GM21528 (cell line): ENCODE data around the gene RUNX2.

Experiments
- ATAC-seq: cut with Tn5 transposase; IDR thresholded peaks from one replicate; pipeline ENCODE4 v1.9.1; 2021; ENCODE audit warnings: mild to moderate bottlenecking, moderate library complexity; ENCODE audit not compliant: unreplicated experiment, low FRiP score

Gene RUNX2

DNA sequence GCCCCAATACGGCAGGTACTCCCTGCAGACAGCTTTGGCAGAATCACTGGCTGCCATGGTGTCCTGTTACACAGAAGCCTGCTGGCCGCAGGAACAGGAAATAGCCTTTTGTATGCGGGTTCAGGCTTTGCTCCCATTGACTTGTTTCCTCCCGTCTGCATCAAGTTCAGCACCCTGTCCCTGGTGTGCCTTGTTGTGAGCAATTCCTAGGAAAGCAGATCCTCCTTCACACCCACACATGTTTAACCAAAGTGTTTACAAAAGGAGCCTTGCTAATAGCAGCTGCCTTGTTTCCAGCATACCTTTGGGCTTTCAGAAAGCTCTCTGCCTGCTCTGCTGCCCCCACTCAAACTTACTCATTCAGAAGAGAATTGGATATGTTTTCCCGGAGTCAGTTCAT is 176.8 kb downstream of the RUNX2 start:
- ATAC-seq: no peak

- ATAC-seq: no peak
Measured at GRCh38 chr6:45505470-45505869, 177.3 kb downstream of the RUNX2 start.

DNA sequence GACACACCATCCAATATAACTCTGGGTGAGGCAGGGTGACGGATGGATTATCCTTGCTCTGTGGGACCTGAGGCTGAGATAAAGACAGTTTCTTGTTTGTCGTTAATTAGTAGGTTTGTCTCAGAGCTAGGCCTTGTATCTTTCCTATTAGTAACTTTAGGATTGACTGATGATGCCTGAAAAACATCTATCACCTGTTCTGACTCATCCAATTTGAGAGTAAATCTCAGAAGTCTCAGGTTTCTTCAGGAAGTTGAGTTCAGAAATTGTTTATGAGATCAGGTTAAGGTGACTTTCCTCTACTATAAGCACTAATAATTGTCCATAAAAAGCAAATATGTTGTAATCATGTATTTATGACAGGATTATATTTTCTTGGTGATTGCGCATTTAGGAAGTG is 179.1 kb downstream of the RUNX2 start:
- ATAC-seq: no peak

GRCh38 chr6:45509426-45509825 is 181.3 kb downstream of the RUNX2 start:
- no peak for ATAC-seq

DNA sequence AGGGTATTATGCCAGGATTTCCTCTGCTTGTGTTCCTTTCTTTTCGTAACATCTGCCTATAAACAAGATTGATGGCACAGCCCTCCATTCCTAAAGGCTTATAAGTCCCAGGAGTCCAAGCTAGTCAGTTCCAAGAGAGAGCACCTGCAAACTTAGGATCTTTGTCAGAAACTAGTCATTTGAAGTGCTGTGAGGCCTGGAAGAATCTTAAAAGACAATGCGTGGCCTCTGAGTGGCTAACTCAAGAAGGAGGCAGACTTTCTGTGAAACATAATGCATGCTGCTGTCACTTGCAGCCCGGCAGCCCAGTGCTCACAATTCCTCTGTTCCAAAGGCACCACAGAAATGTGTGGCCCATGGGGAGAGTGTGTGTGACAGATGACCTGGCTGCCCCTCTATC is 184.6 kb downstream of the RUNX2 start:
- ATAC-seq: no peak

- no peak for ATAC-seq
Measured at GRCh38 chr6:45513213-45513618, 185.1 kb downstream of the RUNX2 start.

DNA sequence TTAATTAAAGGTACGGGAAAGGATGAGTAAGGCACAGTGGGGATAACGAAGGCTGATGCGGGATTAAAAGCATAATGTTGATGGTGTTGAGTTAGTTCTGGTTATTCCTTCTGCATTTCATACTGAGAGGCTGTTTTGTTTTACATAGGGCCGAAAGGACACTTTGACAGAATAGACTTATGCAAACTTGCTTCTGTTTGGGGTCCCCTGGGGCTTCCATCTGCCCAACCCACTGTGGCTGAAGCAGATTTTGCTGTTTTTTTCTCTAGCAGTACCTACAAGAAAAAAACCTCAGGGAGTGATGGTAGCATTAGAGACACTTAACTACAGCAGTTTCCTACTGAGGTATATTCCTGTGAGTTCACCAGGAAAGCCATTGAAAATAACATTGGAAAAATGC is 185.7 kb downstream of the RUNX2 start:
- no peak for ATAC-seq

DNA sequence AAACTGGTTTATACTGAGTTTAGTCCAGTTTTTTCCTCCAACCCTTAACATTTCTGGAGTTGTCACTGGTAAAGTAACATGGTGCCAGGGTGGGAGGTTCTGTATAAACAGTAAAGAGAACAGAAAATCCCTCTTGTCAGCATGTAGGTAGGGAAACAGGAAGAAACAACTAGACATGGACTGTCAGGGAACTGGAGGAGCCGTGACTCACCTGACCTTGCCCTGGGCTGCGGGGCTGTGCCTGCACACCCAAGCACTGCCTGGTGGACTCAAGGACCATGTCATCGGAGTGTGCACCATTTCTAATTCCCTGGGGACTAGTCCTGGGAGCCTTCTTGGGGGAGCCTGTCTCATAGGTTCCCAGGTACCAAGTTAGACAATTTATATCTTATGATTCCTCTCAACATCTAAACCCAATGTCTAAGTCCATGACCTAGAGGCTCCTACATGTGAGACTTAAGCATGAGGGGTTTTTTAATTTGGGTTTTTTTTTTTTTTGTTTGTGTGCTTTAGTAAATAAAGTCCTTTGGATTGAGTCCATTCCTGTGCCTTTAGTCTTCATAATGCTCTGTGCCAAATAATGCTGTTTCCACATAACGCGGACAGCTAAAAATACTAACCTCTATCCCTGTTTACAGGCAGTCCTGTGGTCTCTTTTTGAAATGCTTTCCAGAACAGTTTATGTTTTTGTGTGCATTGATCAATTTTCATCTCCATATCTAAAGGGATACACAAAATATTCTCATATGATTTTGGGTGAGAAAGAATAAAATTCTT is 186.5 kb downstream of the RUNX2 start:
- ATAC-seq: no peak

- no peak for ATAC-seq
Measured at GRCh38 chr6:45518013-45518720, 190.0 kb downstream of the RUNX2 start.

- no peak for ATAC-seq
Measured at GRCh38 chr6:45521226-45521625, 193.1 kb downstream of the RUNX2 start.

DNA sequence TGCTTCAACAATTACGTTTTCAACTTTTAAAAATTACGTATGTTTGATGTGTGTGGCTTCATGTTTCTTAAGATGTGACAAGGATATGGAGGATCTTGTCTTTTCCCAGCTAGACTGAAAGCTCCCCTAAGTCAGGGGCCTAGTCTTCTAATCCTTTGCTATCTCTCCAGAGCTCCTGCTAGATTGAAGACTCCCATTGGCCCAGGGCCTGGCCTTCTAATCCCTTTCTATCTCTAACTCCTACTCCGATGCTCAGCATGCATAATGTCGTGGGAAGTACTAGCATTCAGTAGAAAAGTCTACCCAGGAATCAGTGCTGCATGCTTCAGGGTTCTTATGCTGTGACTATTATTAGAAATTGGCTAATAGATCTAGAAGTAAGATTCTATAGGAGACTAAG is 194.4 kb downstream of the RUNX2 start:
- no peak for ATAC-seq

DNA sequence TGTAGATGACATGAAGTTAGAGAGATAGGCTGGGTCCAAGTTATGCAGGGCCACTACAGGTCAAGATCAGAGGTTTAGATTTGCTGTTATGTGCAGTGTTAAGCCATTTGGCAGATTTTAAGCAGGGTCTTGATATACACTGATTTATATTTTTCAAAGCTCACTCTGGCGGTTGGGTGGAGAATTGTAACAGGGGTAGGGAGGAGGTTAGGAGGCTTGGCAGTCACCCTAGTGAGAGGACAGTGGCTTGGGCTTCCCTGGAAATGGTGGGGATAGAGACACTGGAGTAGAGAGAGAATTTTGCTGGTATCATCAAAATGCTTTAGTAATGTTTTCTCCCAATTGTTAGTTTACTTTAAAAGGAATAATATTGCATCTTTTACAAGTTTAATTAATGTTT is 199.1 kb downstream of the RUNX2 start:
- no peak for ATAC-seq

DNA sequence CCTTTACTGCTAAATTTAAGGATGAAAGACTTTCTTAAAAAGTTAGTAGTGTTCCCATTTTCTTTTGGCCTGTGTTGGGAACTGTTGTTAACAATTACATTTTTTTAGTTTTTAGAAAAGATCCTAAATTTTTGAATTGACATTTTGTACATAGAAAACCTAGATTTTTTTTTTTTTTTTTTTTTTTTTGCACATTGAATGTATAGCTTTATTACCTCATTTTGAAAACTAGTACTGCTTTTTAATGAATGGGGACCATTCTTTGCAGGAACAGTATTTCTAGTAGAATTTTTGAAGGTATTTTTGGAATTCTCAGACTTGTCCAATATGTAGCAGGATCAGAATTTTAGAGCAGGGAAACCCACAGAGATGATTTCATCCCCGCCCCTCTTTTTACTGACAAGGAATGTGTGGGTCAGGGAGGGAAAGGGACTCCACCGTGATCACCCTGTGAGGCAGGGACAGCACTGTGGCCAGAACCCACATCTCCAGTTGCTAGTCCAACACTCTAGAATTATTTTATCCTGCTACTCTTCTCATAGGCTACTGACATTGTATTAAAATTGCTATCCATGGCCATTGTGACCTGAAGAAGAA is 204.0 kb downstream of the RUNX2 start:
- ATAC-seq: no peak

- no peak for ATAC-seq
Measured at GRCh38 chr6:45532721-45533210, 204.6 kb downstream of the RUNX2 start.

- ATAC-seq: no peak
Measured at GRCh38 chr6:45533386-45533785, 205.3 kb downstream of the RUNX2 start.

- ATAC-seq: no peak
Measured at GRCh38 chr6:45535933-45536332, 207.8 kb downstream of the RUNX2 start.

GRCh38 chr6:45537539-45537938 is 209.4 kb downstream of the RUNX2 start:
- no peak for ATAC-seq

DNA sequence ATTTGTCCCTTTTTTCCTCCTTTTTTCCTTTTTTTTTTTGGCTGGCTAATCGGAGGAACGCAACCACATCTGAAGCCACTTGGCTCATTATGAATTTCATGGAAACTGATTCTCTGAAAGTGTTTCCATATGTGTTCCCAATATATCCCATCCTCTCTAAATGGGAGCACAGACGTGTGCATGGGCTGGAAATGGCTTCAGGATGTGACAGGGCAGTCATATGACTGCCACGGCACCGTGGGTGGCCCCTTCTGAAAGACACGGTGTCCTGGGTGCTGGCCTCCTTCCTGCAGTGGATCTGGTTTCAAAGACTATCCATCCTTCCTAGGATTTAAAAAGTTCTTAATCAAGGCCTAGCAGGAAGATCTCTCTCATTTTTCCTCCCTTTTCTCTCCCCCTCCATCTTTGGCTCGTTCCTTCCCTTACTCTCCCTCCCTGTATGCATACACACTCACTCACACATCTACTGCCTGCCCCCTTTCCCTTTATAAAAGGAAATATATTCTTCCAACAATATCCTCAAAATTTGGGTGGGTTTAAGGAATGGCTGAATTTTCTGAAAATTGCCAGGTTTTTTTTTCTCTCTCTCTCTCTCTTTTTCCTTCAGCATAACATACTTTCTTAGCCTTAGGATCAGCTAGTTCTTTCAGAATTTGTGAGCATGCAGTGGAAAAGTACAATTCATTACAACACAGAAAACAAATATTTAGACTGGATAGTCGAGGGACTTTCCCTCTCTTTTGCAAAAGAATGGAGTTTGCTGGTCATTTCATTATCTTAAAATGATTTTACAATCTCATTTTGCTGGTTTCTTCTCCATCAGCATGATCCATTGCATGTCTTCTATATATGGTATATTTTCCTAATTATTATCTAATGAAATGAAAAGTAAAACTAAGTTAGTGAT is 210.8 kb downstream of the RUNX2 start:
- no peak for ATAC-seq

DNA sequence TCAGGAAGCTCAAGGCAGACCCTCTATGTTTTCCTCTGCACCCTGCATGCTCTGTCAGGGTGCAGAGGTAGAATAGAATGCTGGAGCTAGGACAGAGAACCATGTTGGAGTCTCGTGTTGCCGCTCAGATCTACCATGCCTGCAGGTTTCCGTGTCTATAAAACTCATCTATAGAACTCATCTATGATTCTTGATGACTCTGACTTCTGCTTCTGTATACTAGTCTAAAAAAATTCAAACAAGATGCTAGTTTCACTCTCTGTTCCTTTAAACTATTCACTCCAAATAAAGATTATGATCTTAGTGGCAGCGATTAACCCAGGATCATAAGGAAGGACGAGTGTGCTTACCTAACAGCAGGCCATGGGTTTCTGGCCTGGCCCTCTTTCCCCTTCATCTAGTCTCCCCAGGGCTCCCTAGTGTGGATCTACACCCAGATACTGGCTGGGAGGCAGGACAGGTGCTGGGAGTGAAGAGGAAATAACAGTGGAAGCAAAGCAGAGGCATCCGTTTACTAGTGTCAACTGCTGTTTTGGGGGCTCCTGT is 212.3 kb downstream of the RUNX2 start:
- ATAC-seq: no peak

DNA sequence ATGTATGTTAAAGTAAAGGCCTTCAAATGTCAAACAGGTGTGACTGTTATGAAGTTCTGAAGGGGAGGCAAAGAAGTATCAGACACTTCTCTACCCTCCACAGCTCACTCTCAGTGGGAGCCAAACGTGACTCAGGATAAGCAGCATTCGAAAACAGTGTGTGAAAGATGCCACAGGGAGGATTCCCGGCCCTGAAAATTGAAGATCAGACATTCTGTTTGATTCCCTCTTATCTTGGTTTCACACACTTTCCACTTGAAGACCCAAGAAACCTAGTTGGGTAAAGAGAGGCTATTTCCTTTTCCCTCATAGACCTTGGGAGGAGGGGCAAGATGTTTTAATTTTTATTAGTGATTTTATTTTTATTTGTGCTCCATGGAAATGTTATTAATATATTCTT is 213.8 kb downstream of the RUNX2 start:
- no peak for ATAC-seq
